SU-DHL-6 (cell line): ENCODE results near the gene OXSR1.

ENCODE experiments used
- H2AFZ ChIP-seq: fragments of 200-600 bp; sonication (generic); 2 replicates; pipeline ENCODE4 v1.6.1; 2014; ENCODE audit warnings: low read depth, mild to moderate bottlenecking, moderate library complexity, mixed read lengths, antibody characterized with exemption, low read length; ENCODE audit not compliant: severe bottlenecking
- H3F3A ChIP-seq: fragments of 200-600 bp; shearing (Covaris generic); 2 replicates; pipeline ENCODE4 v1.6.0; 2016; ENCODE audit warnings: antibody characterized with exemption, mild to moderate bottlenecking; ENCODE audit not compliant: insufficient read depth
- H3K27ac ChIP-seq: fragments of 200-600 bp; sonication (generic); 2 replicates; pipeline ENCODE4 v1.5.1; 2016; ENCODE audit warnings: low read depth, mild to moderate bottlenecking, low read length, moderate library complexity, mixed read lengths
- H3K27me3 ChIP-seq: fragments of 200-600 bp; sonication (generic), shearing (Covaris generic); 2 replicates; pipeline ENCODE4 v1.6.0; 2014; ENCODE audit warnings: mild to moderate bottlenecking, low read length
- H3K36me3 ChIP-seq: fragments of 200-600 bp; sonication (generic); 2 replicates; pipeline ENCODE4 v1.6.1; 2014; ENCODE audit warnings: mild to moderate bottlenecking, low read length, mixed read lengths
- H3K4me2 ChIP-seq: fragments of 300-600, 200-600 bp; shearing (Covaris generic), sonication (generic); 2 replicates; pipeline ENCODE4 v1.6.0; 2014; ENCODE audit warnings: low read length, low read depth, mild to moderate bottlenecking; ENCODE audit not compliant: poor library complexity, severe bottlenecking
- H3K4me3 ChIP-seq: fragments of 200-600 bp; sonication (generic); 2 replicates; pipeline ENCODE4 v1.5.1; 2014; ENCODE audit warnings: antibody characterized with exemption, low read length, mild to moderate bottlenecking, mixed read lengths; ENCODE audit not compliant: insufficient read depth, poor library complexity, severe bottlenecking
- H3K79me2 ChIP-seq: fragments of 200-600 bp; sonication (generic); 2 replicates; pipeline ENCODE4 v1.6.1; 2014; ENCODE audit warnings: mild to moderate bottlenecking, low read length, moderate library complexity; ENCODE audit not compliant: insufficient read depth
- H3K9ac ChIP-seq: fragments of 200-600 bp; sonication (generic); 2 replicates; pipeline ENCODE4 v1.7.0; 2014; ENCODE audit warnings: mild to moderate bottlenecking, low read length
- H3K9me2 ChIP-seq: fragments of 200-600 bp; sonication (generic); replicated peaks from 2 replicates; pipeline ENCODE4 v1.6.1; 2014; ENCODE audit warnings: low read length; ENCODE audit not compliant: insufficient read depth
- H3K9me3 ChIP-seq: fragments of 200-600 bp; sonication (generic); 2 replicates; pipeline ENCODE4 v1.6.1; 2014; ENCODE audit warnings: low read length, mixed read lengths; ENCODE audit not compliant: insufficient read depth
- H4K20me1 ChIP-seq: fragments of 200-600 bp; sonication (generic); 2 replicates; pipeline ENCODE4 v1.6.1; 2014; ENCODE audit warnings: low read depth, mild to moderate bottlenecking, antibody characterized with exemption, low read length, moderate library complexity, mixed read lengths
- EZH2phosphoT487 ChIP-seq: fragments of 200-600 bp; sonication (generic), shearing (Covaris generic); conservative IDR thresholded peaks from 2 replicates; pipeline ENCODE4 v1.6.1; 2018; ENCODE audit warnings: mild to moderate bottlenecking, antibody characterized with exemption, low read length, moderate library complexity, mixed read lengths
- TF ChIP-seq, protein P1 (sequence below): fragments of 200-600 bp; sonication (generic); IDR thresholded peaks from one replicate; pipeline ENCODE4 v1.5.1; 2017; ENCODE audit warnings: antibody characterized with exemption, mild to moderate bottlenecking, low read length, moderate library complexity; ENCODE audit not compliant: insufficient read depth, poor library complexity, severe bottlenecking

The OXSR1 gene

DNA sequence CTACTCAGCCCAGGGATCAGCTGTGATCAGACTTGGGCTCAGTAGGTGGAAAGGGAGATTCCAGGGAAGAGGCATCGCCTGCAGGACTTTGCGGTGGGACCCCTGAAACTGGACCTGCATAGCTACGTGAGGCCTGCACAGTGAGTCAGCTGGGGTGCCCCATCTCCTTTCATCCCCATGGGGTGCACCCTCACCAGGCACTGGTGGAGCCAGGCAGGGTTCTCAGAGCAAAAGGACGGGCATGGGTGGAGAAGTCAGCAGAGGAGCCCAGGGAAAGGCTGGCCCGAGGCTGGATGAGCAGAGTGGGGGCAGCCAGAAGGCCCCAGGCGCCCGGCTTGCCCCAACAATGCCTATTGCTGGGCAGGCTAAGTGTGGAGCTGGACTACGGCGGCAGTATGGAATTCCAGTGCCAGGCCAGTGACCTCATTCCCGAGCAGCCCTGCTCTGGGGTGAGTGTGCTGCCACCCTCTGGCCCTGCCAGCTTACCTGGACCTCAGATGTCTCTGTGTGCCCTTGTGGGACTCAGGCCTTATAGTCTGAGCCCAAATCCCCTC is 48.1 kb upstream of the OXSR1 start:
- Histone ChIP-seq H3K9me2 (no peaks in the 10 kb centered on the region), H3K9me3 (no peaks in the 10 kb centered on the region), H3K27me3 (no peaks in the 10 kb centered on the region), H2AFZ (no peak overlapping the region), H3K4me3 (no peak overlapping the region), H3K9ac (no peak overlapping the region), H3F3A (no peaks in the 10 kb centered on the region), H3K4me2 (no peak overlapping the region), H4K20me1 (no peaks in the 10 kb centered on the region), H3K36me3 (no peaks in the 10 kb centered on the region), H3K27ac (no peak overlapping the region), H3K79me2 (no peaks in the 10 kb centered on the region)
- no peak for TF ChIP-seq EZH2phosphoT487
- TF ChIP-seq, protein P1, sequence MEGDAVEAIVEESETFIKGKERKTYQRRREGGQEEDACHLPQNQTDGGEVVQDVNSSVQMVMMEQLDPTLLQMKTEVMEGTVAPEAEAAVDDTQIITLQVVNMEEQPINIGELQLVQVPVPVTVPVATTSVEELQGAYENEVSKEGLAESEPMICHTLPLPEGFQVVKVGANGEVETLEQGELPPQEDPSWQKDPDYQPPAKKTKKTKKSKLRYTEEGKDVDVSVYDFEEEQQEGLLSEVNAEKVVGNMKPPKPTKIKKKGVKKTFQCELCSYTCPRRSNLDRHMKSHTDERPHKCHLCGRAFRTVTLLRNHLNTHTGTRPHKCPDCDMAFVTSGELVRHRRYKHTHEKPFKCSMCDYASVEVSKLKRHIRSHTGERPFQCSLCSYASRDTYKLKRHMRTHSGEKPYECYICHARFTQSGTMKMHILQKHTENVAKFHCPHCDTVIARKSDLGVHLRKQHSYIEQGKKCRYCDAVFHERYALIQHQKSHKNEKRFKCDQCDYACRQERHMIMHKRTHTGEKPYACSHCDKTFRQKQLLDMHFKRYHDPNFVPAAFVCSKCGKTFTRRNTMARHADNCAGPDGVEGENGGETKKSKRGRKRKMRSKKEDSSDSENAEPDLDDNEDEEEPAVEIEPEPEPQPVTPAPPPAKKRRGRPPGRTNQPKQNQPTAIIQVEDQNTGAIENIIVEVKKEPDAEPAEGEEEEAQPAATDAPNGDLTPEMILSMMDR: no peak

DNA sequence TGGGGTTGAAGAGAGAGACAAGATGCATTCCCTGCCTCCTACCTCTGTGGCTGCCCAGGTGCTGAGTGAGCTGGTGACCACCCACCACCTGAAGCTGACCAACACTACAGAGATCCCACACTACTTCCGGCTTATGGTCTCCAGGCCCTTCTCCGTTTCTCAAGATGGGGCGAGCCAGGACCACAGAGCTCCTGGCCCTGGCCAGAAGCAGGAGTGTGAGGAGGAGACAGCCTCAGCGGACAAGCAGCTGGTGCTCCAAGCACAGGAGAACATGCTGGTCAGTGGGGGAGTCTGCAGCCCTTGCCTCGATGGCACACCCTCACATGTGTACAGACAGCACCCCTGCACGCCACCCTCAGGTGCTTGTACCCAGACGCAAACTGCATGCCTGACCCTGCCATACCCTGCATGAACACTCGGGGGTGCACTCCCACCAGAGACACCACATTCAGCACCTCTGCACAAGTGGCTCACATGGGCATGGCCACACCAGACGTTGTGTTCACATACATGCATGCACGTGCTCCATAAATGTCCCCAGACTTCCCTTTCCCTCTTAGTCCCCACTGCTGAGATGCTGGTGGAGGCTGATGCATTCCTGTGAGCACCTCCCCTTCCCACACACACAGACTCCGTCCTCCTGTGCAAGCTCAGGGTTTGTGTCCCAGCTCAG is 47.5 kb upstream of the OXSR1 start:
- Histone ChIP-seq H3K27me3 (no peaks in the 10 kb centered on the region), H3K27ac (no peak overlapping the region), H3K4me3 (no peak overlapping the region), H3K79me2 (no peaks in the 10 kb centered on the region), H3K4me2 (no peak overlapping the region), H3K9ac (no peak overlapping the region), H3K9me2 (no peaks in the 10 kb centered on the region), H2AFZ (no peak overlapping the region), H3K9me3 (no peaks in the 10 kb centered on the region), H4K20me1 (no peaks in the 10 kb centered on the region), H3F3A (no peaks in the 10 kb centered on the region), H3K36me3 (no peaks in the 10 kb centered on the region)
- TF ChIP-seq, protein P1: peak; percentile 80
- TF ChIP-seq EZH2phosphoT487: no peak

DNA sequence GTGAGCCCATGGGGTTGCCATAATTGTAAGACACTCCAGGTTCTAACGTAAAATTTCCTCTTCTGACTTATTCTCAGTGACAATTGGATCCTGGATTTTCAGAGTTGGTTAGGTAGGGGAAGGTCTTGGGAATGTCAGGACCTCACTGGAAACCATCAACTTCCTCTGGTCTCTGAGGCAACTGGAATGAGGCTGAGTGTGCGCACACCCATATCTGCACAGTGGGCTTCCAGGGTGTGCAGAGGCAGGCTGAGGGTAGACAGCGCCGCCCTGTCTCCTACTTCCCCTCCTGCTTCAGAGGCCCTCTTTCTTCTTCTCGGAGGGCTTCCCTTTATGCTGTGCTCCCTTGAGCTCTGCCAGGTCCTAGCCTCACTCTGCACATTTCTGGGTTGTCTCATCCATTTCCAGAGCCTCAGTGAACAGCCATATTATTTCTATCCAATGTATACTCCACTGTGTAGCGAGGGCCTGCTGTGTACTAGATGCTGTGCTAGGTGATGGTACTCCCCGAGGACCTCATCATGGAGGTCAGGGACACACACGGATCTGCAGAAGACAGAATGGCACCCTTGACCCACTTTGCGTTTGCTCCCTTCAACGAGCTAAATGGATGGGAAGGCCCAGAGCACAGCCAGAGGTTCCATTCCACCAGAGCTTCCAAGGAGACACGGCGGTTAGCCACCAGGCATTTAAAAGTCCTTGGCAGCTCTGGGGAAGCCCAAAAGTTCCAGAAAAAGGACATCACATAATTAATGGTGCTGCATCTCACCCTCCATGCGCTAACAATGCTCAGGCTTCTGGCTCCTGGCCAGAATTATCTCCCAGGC is 46.7 kb upstream of the OXSR1 start:
- no peaks in the 10 kb centered on the region for H4K20me1 ChIP-seq
- H3K27ac ChIP-seq: no peak overlapping the region
- no peak overlapping the region for H3K9ac ChIP-seq
- H2AFZ ChIP-seq: no peak overlapping the region
- H3F3A ChIP-seq: no peaks in the 10 kb centered on the region
- no peaks in the 10 kb centered on the region for H3K79me2 ChIP-seq
- H3K4me2 ChIP-seq: no peak overlapping the region
- H3K27me3 ChIP-seq: no peaks in the 10 kb centered on the region
- no peak for TF ChIP-seq EZH2phosphoT487
- TF ChIP-seq, protein P1: no peak
- H3K36me3 ChIP-seq: no peaks in the 10 kb centered on the region
- H3K4me3 ChIP-seq: no peak overlapping the region
- no peaks in the 10 kb centered on the region for H3K9me3 ChIP-seq
- H3K9me2 ChIP-seq: no peaks in the 10 kb centered on the region
